Stimulated activated CD4-positive, alpha-beta T cell treated with anti-CD3 and anti-CD28 coated beads, Interleukin-15, amount 100 ng/mL, for 48 hours (primary cell): ENCODE measurements around the gene WDR45B.

Source experiments
- DNase-seq, 2 donors: peaks; one replicate each; pipeline ENCODE4 v3.0.0-alpha.2; 2020; ENCODE audit warnings: low read depth in 2 of 2

WDR45B gene

GRCh38 chr17:82600731-82601446 lies 47.4 kb downstream of the WDR45B start:
- no peak for DNase-seq

GRCh38 chr17:82599674-82600661 lies 48.3 kb downstream of the WDR45B start:
- no peak for DNase-seq

GRCh38 chr17:82598256-82599119 lies 49.8 kb downstream of the WDR45B start:
- DNase-seq: no peak

GRCh38 chr17:82596837-82597672 lies 51.2 kb downstream of the WDR45B start:
- no peak for DNase-seq

- DNase-seq: no peak
Observed at GRCh38 chr17:82596296-82596695, 51.9 kb downstream of the WDR45B start.

GRCh38 chr17:82595893-82596292 lies 52.4 kb downstream of the WDR45B start:
- DNase-seq: no peak

GRCh38 chr17:82594571-82594970 lies 53.7 kb downstream of the WDR45B start:
- no peak for DNase-seq

- no peak for DNase-seq
Observed at GRCh38 chr17:82593590-82594087, 54.6 kb downstream of the WDR45B start.

- DNase-seq: peak; percentile 25 to 40
Observed at GRCh38 chr17:82592767-82593589, 55.3 kb downstream of the WDR45B start.

GRCh38 chr17:82592289-82592766 lies 55.9 kb downstream of the WDR45B start:
- no peak for DNase-seq

- DNase-seq: no peak
Observed at GRCh38 chr17:82590881-82591539, 57.2 kb downstream of the WDR45B start.

- DNase-seq: no peak
Observed at GRCh38 chr17:82590216-82590615, 58.0 kb downstream of the WDR45B start.

- no peak for DNase-seq
Observed at GRCh38 chr17:82589851-82590180, 58.4 kb downstream of the WDR45B start.

GRCh38 chr17:82588266-82589175 lies 59.7 kb downstream of the WDR45B start:
- DNase-seq: no peak

GRCh38 chr17:82587234-82588086 lies 60.8 kb downstream of the WDR45B start:
- no peak for DNase-seq

GRCh38 chr17:82586576-82587233 lies 61.5 kb downstream of the WDR45B start:
- DNase-seq: no peak
